GM19438 (cell line): Measurements from ENCODE around the gene ETS1.

ENCODE experiments used
- ATAC-seq: cut with Tn5 transposase; IDR thresholded peaks from one replicate; pipeline ENCODE4 v1.9.1; 2021; ENCODE audit warnings: low read depth; ENCODE audit not compliant: unreplicated experiment

Gene ETS1

GRCh38 chr11:128587415-128587814 lies at the start of gene ETS1:
TSS of gene ETS1 (minus strand) at chr11:128587558. CDS start at chr11:128573130, 14,428 bp downstream.
- no peak for ATAC-seq

DNA sequence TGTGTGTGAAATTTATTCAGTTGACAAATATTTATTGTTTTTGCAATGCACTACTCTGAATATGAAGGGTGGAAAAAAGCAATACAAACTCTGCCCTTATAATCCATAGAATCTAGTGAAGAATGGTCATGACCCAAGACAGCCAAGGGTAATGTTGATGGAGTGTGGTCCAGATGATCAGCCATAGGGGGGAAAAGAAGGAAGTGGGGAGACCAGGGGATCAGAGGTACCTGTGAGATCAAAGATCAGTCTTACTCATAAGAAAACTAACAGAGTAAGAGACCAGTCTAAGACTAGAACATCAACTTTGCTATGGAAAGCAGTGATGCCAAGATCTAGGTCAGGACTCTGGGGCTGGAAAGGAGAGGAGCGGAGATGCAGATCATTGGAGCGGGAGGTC lies 47.0 kb upstream of the ETS1 start:
- no peak for ATAC-seq

- ATAC-seq: no peak
These were observed 46.1 kb upstream of the ETS1 start for GRCh38 chr11:128633384-128633965.

DNA sequence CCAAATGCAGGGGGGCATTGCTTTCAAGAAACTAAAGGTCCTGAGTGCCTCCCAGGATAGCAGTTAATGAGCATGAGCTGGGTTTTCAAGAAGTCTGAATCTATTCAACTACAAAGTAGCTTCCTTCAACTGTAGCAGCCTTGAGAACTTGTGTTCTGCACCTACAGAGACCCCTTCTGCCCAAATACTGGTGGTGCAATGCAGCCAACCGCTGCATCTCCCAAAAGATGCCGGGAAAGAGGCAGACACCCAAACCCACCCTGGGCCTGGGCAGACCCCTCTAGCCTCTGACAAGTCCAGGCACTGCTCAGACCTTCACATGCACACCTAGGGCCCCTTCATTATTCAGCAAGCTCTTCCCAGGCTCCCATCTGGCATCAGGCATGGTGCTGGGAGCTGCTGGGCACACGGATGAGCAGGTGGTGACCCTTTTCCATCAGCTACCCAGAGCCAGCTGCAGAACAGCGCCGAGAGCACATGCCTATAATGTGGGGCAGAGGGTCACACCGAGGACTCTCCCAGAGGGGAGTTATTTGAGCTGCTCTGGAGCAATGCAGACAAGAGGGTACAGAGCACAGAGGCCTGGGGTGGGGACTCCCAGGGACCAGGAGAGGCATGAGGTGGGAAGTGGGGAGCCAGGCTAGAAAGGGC lies 44.9 kb upstream of the ETS1 start:
- ATAC-seq: peak; percentile 34

GRCh38 chr11:128630367-128631230 lies 43.2 kb upstream of the ETS1 start:
- ATAC-seq: peak; percentile 38

DNA sequence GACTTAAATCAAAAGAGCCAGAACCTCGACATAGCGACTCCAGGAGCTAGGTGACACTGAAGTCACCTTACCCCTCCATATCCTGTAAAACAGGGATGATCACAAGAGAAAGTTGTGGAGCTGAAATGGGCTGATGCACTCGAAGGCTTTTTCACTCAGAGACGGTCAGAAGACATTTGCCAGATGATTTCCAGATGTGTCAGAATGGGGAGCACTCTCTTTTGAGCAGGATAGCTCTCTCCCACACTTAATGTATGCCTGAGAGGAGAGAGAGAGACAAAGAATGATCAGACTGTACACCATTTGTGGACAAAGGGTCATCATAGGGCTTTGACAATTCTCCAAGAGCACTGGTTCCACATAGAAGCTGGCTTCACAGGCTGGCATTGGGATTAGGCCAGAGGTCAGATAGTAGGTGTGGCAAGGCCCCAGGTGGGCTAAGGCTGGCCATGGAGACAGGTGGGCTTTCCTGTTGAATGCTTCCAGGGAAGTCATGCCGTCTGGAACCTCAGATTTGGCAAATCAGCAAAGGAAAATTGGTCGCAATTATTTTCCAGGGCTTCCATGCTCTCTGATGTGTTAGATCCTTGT lies 42.3 kb upstream of the ETS1 start:
- ATAC-seq: no peak

GRCh38 chr11:128628686-128629085 lies 41.3 kb upstream of the ETS1 start:
- peak; percentile 37 for ATAC-seq

GRCh38 chr11:128628325-128628673 lies 40.9 kb upstream of the ETS1 start:
- peak; percentile 27 for ATAC-seq

DNA sequence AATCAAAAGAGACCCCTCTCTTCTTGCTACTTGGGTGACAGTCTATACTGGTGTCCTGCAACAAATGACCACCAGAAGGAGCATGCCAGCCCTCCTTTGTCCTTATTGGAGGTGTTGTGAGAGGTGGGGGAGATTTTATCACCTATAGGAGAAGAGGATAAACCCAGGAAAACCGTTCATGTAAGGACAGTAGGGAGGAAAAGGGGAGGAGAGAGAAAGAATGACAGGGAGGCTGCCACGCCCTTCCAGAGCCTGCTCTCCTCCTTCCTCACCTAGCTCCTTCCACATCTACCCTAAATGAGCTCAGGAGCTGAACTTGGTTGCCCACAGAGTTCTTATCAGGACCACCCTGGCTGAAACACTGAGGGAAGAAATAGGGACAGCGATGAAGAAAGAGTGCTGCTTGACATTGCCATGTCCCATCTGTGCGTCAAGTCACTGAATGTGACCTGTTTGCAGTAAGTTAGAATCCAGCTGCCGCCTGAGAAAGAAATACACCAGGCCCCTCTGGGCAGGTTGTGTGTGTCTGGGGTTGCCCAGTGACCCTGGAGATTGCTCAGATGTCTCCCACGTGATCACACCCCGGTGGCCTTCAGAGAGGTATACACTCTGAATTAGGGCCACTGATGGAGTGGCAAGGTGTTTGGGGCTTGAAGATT lies 40.4 kb upstream of the ETS1 start:
- ATAC-seq: peak; percentile 42

DNA sequence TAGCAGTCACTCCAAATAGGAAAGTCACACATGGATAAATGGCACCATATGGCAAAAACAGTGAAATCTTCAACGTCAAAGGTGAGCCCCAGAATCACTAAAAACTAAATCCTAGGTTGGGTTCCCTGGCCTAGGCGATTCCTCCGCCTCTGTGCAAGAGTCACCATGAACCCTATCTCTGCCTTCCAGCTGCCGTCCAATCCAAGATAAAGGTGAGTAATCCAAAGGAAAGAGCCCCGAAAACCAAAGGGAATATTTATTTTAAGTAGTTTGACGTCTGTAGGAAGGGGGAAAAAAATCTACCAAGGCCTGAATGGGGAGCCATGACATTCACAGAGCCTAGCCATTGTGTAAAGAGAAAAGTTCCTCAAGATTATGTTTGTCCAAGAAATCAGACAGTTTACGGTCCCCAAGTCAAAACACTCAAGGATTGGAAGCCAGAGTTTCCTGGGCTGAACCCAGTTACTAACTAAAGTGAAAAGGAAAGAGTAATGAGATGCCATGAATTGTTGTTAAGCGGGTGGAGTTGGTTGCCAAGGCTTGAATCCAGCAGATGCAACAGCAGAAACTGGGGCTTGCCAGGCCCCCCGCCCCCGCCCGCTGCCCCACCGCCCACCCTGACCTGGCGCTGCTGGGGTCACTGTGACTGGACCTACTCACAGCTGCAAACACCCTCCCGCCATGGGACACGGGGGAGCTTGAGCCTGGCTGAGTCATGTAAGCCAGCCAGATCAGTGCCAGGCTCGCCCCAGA lies 39.7 kb upstream of the ETS1 start:
- ATAC-seq: no peak

- ATAC-seq: no peak
These were observed 38.4 kb upstream of the ETS1 start for GRCh38 chr11:128625746-128626145.

- ATAC-seq: no peak
These were observed 38.0 kb upstream of the ETS1 start for GRCh38 chr11:128625326-128625725.

GRCh38 chr11:128624269-128625175 lies 37.2 kb upstream of the ETS1 start:
- no peak for ATAC-seq

GRCh38 chr11:128623091-128623490 lies 35.7 kb upstream of the ETS1 start:
- ATAC-seq: no peak

DNA sequence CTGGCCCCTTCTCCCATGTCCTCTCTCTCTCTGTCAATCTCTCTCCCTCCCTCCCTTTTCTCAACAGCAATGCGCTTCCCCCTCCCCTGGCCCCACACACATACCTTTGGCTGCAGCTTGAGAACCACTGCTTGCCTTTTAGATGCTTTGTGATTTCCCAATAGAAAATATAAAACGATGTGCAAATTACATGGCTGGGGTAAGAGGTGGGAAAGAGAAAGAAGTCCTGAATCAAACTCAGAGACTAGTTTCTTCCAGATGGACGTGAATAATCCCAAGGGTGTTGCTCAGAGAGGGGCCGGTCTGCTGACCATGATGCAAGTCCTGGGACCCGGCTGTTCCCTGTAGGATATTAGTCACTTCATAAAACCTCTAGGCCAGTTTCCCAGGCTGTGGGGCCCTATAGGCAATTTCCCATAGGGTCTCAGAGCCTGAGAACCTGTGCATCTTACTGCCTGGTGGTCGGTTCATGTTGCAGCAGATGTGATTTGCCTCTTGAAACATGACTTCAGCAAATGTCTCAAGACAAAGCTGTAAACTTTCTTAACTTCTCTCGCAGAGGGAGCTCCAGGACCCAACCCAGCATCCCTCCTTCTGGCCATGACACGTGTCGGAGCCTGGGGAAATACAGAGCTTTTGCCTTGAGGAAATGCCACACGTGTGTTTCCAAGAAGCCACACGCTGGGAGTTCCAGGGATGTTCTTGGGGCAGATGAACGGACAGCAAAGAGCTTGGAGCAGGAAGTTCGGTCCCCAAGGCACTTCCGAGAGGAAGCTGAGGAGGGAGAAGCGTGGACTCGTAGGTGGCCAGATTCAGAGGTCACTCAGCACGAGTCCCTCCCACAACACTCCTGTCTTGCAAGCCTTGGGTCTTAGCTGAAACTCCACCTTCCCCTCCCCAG lies 34.5 kb upstream of the ETS1 start:
- no peak for ATAC-seq

GRCh38 chr11:128620309-128621100 lies 33.1 kb upstream of the ETS1 start:
- no peak for ATAC-seq
